Measurements from ENCODE around the gene APOBR. TPM values are rescaled to one million over a fixed set of nuclear protein-coding genes. Genes with fewer than 3 reads are reported as not detected.
"Not testable (repeated sequence)": the region's sequence is repeated elsewhere in the genome, so short reads cannot be mapped to it uniquely, and the experiment has no call there.

APOBR gene, protein sequence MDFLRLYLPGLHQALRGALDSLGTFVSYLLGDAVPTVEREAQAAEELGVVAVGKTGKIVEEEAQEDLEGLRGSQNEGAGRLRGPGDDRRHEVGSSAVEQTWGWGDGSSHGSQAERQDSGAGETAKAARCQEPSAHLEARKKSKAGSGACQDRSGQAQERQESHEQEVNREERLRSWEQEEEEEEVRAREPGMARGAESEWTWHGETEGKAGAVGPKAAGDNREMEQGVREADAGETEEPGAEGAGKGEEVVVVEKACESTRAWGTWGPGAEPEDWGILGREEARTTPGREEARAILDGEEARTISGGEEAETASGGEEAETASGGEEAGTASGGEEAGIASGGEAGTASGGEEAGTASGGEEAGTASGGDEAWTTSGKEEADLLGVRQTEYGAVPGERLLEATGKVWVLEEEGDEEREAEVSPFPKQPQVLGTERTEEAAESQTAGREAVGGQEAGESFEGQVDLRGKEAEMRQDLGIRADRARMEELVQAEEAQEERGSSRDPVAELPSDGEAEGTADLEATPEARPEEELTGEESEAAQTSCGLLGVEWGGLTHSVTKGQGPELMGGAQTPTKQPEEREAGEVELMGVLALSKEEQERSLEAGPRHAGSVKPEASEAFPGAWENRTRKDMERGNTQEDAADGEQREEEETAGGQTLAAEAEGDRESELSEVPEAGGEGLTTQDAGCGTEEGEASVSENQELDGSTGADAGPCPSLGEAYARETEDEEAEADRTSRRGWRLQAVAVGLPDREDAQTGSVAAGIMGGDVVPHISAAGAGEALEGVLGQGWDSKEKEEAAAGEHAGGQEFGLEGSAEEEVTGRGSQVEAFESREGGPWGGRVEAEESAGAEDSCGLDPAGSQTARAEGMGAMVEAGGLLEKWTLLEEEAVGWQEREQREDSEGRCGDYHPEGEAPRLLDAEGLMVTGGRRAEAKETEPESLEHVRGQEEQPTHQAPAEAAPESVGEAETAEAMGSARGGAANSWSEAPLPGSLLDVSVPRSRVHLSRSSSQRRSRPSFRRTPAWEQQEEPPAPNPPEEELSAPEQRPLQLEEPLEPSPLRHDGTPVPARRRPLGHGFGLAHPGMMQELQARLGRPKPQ
- polyA plus RNA-seq (ENCODE audit: insufficient read length): 1.2 TPM

GRCh38 chr16:28494121-28494851, at the start of gene APOBR:
Gene APOBR (plus strand): TSS chr16:28494643. CDS start chr16:28494682, 39 bp downstream.
- DNase-seq: no peak

GRCh38 chr16:28446388-28446787, 48.1 kb upstream of the APOBR start:
- DNase-seq: not testable (repeated sequence)

DNA sequence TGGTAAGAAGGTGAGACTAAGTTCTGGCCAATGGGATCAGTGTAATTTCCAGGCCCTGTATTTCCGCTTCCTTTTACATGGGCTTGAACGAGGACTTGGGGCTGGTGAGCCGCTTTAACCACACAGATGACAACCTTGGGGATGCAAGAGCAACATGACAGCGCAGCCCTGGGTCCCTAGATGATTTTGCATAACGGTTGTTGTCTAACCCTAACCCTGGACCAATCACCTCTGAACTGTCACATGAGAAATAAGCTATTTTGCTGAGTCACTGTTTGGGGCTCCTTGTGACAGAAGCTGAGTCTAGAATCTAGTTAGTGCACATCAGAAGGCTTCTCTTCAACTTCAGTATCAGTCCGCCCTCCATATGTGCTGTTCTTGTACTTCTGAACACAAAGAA, 47.4 kb upstream of the APOBR start:
- not testable (repeated sequence) for DNase-seq

- no peak for DNase-seq
Measured at GRCh38 chr16:28473714-28474265, 20.7 kb upstream of the APOBR start.

GRCh38 chr16:28475221-28475620, 19.2 kb upstream of the APOBR start:
- no peak for DNase-seq

- no peak for DNase-seq
Measured at GRCh38 chr16:28477311-28477920, 17.0 kb upstream of the APOBR start.

DNA sequence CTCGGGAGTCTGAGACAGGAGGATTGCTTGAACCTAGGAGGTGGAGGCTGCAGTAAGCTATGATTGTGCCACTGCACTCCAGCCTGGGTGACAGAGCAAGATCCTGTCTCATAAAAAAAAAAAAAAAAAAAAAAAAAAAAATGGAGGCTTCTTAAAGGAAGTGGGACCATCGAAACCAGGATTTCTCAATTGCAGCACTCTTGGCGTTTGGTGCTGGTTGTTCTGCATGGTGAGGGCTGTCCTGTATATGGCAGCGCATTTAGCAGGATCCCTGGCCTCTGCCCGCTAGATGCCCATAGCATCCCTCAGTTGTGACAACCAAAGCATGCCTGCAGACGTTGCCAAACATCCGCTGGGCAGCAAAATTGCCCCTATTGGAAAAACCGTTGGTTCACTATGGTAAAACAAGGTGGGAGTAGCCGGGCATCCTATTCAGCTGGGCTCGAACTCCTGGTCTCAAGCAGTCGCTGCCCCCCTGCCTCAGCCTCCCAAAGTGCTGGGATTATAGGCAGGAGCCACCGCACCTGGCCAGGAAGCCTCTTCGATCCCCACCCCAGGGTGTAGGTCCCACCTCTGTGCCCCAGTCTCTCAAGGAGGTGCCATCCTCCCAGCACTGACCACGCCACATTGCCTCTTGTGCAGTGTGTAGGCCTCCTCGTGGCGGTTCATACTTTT, 15.8 kb upstream of the APOBR start:
- DNase-seq: no peak

DNA sequence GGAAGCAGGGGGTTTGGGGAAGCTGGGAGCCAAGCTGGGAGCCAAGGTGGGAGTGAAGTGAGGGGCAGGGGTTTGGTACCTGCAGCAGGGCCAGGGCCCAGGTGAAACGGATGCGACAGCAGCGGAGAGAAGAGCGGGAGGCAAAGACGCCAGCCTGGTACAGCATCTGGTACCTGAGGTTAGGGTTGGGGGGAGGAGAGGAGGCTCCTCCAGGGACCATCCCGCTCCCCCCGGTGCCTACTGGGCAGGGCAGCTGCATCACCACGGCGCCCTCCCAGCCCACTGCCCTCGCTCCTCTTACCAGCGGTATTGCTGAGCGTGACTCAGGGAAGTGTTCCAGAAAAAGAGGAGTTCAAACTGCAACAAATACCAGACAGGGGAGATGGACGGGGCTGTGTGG, 12.4 kb upstream of the APOBR start:
- no peak for DNase-seq

GRCh38 chr16:28483361-28483760, 11.1 kb upstream of the APOBR start:
- DNase-seq: not testable (repeated sequence)

DNA sequence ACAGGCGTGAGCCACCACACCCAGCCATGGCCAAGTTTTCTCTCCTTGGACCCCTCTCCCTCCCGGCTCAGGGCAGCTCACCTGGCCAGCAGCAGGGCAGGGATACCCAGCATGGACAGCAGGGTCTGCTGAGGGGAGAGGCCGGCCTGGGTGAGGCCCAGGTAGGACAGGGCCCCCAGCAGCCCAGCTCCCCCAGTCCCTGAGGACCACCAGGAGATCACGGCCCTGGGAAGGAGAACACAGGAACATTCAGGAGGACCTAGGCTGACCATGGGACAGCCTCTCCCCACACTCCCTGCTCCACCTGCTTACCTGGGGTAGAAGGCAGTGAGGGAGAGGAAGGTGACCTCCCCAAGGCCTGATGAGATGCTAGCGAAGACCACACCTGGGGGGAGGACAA, 8.2 kb upstream of the APOBR start:
- no peak for DNase-seq

DNA sequence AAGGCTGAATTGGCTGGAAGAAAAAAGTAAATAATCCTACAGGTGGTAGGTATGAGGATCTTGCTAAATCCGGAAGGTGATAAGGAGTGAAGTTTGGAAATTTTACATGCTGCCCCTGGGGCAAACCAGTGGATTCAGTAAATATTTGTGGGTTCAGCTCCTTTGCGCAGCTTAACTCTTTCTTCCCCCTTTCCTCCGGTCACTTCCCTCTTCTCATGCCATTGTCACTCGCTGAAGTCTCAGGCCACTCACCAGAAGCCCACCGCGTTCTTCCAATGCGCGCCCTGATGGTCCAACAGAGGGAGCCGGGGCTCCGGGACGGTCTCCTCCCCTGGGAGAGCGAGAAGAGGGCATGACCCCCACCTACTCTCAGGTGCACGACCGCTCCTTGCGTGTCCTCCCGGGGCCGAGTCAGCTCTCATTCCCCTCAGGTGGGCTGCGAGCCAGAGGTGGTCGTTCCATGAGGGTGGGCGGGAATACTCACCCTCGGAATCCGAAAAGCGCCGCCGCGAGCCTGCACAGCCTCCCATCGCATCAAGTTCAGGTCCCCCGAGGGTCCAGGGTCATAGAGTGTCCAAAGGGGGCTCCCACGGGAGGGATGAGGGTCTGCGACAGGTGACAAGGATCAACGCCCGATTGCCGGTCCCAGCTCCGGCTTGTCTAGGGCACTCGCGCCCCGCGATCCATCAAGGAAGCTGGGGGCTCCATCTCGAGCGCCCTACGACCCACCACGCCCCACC, 3.0 kb upstream of the APOBR start:
- no peak for DNase-seq

- peak; percentile 94 for DNase-seq
Measured at GRCh38 chr16:28491970-28492474, 2.4 kb upstream of the APOBR start, which contains the start of gene CLN3. Gene CLN3 (minus strand): TSS chr16:28492074. CDS start chr16:28491759, 315 bp downstream.

- no peak for DNase-seq
Measured at GRCh38 chr16:28492511-28492910, 1.9 kb upstream of the APOBR start.

GRCh38 chr16:28495098-28495793, 803 bp downstream of the APOBR start:
- no peak for DNase-seq

- no peak for DNase-seq
Measured at GRCh38 chr16:28495795-28496749, 1.6 kb downstream of the APOBR start.

DNA sequence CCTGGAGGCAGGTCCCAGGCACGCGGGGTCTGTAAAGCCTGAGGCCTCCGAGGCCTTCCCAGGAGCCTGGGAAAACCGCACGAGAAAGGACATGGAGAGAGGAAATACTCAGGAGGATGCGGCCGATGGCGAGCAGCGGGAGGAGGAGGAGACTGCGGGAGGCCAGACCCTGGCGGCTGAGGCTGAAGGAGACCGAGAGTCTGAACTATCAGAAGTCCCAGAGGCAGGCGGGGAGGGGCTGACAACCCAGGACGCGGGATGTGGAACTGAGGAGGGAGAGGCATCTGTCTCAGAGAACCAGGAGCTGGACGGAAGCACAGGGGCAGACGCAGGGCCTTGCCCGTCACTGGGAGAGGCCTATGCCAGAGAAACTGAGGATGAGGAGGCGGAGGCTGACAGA, 2.4 kb downstream of the APOBR start:
- DNase-seq: no peak

DNA sequence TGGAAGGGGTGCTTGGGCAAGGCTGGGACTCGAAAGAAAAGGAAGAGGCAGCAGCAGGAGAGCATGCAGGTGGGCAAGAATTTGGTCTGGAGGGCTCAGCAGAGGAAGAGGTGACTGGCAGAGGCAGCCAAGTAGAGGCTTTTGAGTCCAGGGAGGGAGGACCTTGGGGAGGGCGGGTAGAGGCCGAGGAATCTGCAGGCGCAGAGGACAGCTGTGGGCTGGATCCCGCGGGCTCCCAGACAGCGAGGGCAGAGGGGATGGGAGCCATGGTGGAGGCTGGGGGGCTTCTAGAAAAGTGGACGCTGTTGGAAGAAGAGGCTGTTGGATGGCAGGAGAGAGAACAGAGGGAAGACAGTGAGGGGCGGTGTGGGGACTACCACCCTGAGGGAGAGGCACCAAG, 2.9 kb downstream of the APOBR start:
- no peak for DNase-seq
